HG02588 (cell line): ENCODE measurements around the gene PIMREG.

Source experiments
- ATAC-seq: cut with Tn5 transposase; IDR thresholded peaks from one replicate; pipeline ENCODE4 v1.9.1; 2021; ENCODE audit warnings: mild to moderate bottlenecking, moderate library complexity; ENCODE audit not compliant: unreplicated experiment

The PIMREG gene

GRCh38 chr17:6443692-6444570 is at the start of gene PIMREG:
PIMREG (plus strand) TSS chr17:6444455; CDS start chr17:6445111, 656 bp downstream.
- ATAC-seq = peak; percentile 89

GRCh38 chr17:6398955-6399354 is 45.3 kb upstream of the PIMREG start:
- no peak for ATAC-seq

DNA sequence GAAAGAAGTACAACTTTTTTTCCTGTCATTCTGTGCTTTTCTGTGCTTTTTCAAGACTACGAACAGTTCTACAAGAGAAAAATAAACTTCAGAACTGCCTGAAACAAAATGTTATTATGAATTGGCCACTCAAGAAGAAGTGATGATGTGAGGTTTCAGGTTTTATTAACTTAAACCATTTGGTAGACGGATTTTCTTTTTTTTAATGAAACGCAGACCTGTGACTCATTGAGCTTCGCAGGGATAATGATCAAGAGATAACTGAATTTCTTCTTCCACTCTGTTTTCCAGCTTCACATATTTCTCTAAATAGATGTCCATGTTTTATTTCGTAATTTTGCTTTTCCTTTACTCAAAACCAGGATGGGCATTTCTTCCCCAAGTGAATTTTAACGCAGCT is 42.0 kb upstream of the PIMREG start:
- no peak for ATAC-seq

DNA sequence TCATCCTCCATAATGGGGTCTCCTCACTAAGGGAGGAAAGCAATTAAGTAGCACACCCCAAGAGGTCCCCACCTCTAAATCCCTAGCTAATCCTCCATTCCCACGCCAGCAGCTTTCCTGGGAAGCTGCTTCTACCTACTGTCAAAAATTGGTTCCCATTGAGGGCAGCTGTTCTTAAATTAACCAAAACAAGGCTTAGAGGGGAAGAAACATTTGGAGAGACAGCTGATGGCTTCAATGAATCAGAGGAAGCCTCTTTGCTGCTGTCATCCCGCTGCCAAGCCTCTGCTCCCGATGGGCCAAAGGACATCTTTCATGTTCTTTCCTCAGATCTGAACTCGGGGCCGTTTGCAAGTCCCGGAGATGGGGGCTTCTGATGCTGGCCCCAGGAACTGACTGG is 36.0 kb upstream of the PIMREG start:
- no peak for ATAC-seq

GRCh38 chr17:6408735-6409134 is 35.5 kb upstream of the PIMREG start:
- ATAC-seq = no peak

DNA sequence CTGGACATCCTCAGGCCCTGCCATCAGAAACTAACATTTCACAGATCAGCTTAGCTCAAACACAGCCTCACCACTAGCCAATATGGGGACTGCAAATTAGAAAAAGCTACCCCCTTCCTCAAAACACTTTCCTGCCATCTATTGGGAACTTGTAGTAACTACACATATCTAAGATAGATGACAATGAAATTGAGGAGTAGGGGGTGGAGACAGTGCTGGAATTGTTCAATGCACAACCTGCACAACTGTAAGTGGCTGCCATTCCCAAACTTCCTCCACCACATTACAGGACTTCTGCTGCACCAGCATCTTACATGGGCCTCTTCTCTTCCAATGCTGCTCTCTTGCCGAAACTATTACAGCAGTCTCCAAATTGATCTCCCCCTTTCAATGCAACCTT is 31.2 kb upstream of the PIMREG start:
- no peak for ATAC-seq

GRCh38 chr17:6415616-6416015 is 28.6 kb upstream of the PIMREG start:
- ATAC-seq = no peak

GRCh38 chr17:6420173-6420641 is 24.0 kb upstream of the PIMREG start:
- ATAC-seq = no peak

- ATAC-seq = no peak
Measured at GRCh38 chr17:6421700-6422604, 22.3 kb upstream of the PIMREG start.

DNA sequence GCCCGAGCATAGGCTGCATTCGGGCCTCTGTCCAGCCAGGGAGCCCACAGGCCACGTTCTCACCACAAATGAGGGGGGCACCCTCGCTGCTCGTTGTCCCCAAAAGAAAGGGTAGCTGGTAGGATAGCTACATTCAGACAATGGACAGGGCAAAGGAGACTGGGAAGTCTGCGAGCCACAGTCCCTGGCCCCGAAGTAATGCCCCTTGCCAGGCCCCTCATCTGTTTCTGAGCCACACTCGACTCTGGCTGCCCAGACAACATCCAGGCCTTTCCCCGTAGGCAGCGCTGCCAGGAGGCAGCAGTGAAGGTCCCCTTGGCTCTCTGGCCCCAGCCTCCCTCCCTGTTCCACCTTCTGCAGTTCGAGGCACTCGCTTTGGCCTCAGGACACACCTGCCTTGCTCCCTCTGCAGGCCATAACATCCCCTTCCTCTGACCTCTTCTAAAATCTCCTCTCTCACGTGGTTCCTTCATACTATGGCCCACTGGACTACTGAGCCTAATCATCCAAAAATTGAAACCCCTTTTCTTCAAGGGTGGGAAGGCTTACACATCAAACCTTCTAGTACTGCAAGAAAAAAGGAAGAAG is 21.5 kb upstream of the PIMREG start:
- ATAC-seq = no peak

GRCh38 chr17:6423931-6424330 is 20.3 kb upstream of the PIMREG start:
- no peak for ATAC-seq

DNA sequence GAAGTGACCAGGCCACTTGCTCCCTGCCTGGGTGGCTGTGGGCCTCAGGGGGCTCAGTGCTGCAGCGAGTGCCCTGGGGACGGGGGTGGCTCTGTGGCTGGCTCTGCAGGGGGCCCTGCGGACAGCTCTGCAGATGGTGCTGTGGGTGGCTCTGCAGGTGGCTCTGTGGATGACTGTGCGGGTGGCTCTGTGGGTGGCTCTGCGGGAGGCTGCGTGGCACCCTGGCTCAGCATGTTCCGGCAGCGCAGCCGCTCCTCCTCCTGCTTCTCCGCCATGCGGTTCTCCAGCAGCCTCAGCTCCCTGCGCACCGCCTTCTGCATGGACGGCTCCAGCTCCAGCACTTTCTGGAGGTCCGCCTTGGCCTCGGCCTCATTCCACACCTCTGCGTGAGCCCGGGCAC is 18.8 kb upstream of the PIMREG start:
- ATAC-seq = no peak

- ATAC-seq = no peak
Measured at GRCh38 chr17:6426356-6427101, 17.7 kb upstream of the PIMREG start.

- no peak for ATAC-seq
Measured at GRCh38 chr17:6427279-6427781, 16.9 kb upstream of the PIMREG start.

- ATAC-seq = no peak
Measured at GRCh38 chr17:6428207-6428965, 15.9 kb upstream of the PIMREG start.

- no peak for ATAC-seq
Measured at GRCh38 chr17:6429266-6429665, 15.0 kb upstream of the PIMREG start.

- ATAC-seq = no peak
Measured at GRCh38 chr17:6430769-6431168, 13.5 kb upstream of the PIMREG start.

DNA sequence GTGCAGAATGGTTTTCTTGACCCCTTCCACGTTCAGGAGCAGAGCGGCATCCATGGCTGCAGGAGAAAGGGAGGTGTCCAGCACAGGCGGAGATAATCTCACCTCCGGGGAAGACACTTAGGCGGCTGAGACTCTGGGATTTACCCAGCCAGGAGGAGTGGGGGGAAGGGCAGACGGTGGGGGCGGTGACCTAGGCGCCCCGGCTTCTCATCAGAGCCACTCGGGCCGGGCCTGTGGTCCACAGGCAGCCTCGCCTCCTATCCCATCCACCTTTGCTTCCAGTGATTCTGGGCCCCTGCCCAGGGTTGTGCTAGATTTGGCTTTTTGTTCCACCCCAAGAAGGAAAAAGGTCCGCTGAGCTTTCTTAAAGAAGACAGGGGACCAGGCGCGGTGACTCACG is 9.2 kb upstream of the PIMREG start, which contains the start of gene AIPL1:
TSS of gene AIPL1 (minus strand) at position 71 of the 400 bp plus-strand sequence. CDS start at position 54, 17 bp downstream.
- ATAC-seq = no peak

DNA sequence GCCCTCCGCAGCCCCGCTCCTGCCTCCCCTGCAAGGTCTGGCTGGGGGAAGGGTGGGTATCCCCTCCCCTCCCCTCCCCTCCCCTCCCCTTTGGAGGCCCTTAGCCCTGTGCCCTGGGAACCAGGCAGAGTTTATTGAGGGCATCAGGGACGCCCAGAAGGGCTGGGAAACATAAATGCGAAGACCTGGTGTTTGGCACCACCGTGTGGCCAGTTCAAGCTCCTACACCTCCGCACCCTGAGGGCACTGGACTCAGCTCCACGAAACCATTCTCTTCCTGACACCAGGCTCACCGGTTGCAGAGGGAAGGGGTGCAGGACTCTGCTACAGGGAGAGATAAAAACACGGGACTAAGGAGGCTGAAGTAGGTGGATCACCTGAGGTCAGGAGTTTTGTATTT is 8.3 kb upstream of the PIMREG start:
- ATAC-seq = no peak

GRCh38 chr17:6437466-6437865 is 6.8 kb upstream of the PIMREG start:
- ATAC-seq = no peak
